ENCODE data around the gene MDP1.
A peak's percentile ranks its signal among the peaks of the same experiment; 100 is the strongest.
"Not testable (repeated sequence)": the region's sequence is repeated elsewhere in the genome, so short reads cannot be mapped to it uniquely, and the experiment has no call there.

MDP1 gene

DNA sequence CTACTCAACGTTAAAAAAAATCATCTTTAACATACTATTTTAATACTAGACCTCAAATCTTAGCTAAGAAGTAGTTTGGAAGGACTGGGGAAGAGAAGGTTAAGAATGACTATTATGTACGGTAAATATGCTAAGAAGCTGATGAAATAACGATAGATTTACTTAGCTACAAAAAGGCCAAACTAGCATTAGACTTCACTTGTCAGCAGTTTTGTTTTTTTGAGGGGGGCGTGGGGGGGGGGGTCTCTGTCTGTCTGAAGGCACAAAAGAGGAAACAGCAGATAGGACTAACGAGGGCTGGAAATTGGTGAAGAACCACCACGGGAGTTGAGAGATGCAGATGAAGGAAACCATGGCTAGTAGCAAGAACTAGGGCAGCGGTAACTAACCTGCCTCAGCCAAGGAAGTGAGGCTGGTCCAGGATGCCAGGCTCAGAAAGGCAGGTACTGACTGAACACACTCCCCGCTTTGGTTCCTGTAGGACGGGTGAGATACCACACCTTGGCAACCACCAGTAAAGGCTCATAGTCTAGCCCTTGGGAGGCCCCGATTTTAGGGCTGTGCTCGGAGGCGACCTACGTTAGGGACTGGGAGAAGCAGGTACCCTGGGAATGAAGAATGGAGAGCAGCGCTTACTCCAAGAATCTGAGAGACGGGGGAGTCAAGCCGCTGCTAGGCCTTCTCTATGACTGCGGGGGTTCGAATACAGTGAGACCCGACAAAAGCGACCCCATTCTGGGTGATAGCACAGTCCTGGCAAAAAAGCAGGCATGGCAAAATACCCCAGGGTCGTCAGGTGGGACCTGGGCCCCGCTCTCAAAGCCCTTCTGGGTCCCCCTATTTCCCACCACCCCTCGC lies 15.6 kb upstream of the MDP1 start:
- no peak for DNase-seq

DNA sequence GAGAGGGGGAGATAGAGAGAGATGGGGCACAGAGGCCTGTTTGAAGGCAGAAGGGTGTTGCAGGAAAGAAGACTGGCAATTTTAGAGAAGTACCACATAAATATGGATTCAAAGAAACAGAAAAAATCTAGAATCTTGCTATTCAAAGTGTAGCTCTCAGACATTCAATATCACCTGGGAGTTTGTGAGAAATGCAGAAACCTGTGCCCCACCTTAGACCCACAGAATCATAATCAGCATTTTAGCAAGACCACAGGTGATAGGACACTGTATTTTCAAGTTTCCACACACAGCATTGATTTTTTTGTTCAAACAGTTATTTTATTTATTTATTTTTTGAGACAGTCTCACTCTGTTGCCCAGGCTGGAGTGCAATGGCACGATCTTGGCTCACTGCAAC lies 13.0 kb upstream of the MDP1 start:
- no peak for DNase-seq

DNA sequence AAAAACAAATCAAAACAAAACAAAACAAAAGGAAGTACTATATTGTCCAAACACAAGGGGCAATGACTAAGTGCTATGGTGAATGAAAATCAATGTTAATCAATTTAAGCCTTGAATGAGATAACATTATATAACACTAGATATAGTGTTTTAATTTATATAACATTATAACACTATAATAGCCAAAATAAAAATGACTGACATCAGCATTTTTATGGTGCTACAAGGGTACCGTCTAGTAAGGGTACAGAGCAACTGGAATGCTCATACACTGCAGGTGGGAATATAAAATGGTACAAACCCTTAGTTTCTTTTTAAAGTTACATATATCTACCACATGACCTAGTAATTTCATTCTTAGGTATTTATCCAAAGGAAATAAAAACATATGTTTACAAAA lies 10.6 kb upstream of the MDP1 start:
- no peak for DNase-seq

DNA sequence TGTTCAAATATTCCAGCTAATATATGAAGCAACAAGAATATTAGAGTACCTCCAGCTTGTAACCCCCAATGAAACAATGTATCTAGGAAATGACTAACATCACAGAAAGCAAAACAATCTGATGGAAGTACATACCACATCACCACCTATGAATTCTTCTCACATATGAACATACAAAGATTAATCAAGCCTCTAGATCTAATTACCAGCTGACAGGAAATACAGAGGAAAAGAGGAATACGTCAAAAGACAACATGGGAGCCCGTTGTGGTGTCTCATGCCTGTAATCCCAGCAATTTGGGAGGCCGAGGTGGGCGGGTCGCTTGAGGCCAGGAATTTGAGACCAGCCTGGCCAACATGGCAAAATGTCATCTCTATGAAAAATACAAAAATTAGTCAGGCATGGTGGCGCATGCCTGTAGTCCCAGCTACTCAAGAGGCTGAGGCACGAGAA lies 8.8 kb upstream of the MDP1 start:
- DNase-seq, result no peak

DNA sequence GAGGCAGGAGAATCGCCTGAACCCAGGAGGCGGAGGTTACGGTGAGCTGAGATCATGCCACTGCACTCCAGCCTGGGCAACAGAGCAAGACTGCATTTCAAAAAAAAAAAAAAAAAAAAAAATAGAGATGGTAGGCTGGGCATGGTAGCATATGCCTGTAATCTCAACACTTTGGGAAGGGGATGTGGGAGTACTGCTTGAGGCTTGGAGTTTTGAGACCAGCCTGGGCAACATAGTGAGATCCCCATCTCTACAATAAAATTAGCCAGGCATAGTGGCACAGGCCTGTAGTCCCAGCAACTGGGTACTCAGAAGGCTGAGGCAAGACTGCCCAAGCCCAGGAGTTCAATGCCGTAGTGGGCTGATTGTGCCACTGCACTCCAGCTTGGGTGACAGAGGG lies 7.1 kb upstream of the MDP1 start:
- not testable (repeated sequence) for DNase-seq

DNA sequence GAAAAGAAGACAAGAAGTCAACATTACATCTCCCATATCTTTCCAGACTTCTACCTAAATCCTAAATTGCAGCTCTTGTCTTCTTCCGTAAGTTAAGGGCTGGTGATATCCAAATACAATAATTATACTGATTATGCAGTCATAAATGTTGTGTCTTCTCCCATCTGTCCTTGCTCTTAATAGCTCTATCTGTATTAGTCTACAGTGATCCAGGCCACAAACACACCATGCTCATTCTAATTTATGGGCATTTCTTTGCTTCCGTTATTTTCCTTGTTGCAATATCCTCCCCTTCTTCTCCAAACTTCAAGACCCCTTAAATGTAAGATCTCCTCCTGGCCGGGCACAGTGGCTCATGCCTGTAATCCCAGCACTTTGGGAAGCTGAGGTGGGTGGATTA lies 3.7 kb upstream of the MDP1 start:
- no peak for DNase-seq

DNA sequence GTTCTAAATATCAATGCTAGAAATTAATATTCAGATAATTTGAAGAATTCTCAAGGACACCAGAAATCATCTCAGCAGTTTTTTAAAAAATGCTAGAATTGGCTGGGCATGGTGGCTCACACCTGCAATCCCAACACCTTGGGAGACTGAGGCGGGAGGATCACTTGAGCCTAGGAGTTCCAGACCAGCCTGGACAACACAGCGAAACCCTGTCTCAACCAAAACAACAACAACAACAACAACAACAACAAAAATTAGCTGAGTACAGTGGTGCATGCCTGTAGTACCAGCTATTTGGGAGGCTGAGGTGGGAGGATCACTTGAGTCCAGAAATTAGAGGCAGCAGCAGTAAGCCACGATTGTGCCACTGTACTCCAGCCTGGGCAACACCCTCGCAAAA lies 3.2 kb upstream of the MDP1 start:
- DNase-seq, result no peak

DNA sequence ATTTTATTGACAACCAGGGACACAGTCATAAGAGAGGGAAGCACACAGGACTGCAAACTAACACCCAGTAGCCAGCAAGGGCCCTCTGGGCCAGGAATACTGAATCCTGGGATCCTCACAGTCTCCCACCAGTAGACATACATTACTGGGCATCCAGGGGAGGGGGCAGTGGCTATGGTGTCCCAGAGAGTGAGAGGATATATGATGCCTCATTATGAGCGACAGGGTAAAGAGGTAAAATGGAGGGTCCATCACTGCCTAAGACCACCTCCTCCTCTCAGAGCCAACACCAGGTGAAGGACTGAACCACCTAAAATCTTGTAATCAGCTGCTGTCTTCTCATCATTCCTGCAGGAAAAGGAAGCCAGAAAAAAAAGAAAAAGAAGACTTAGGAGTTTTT lies 1.0 kb upstream of the MDP1 start:
- not testable (repeated sequence) for DNase-seq

DNA sequence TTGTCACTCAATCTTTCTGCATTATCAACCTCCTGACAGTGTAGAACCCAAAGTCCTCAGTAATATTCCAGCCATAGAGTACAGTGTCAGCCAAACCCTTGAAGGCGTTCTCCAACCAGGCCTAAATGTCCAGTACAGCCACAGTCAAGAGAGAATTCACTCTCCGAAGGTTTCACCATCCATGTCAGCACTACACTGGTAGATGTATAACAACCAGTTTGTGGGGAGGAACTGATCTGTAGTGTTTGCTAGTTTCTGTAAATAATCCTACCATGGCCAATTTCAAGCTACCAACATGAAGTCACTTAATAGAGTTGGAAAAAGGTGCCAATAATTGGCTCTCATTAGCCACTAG lies 456 bp upstream of the MDP1 start:
- no peak for DNase-seq

DNA sequence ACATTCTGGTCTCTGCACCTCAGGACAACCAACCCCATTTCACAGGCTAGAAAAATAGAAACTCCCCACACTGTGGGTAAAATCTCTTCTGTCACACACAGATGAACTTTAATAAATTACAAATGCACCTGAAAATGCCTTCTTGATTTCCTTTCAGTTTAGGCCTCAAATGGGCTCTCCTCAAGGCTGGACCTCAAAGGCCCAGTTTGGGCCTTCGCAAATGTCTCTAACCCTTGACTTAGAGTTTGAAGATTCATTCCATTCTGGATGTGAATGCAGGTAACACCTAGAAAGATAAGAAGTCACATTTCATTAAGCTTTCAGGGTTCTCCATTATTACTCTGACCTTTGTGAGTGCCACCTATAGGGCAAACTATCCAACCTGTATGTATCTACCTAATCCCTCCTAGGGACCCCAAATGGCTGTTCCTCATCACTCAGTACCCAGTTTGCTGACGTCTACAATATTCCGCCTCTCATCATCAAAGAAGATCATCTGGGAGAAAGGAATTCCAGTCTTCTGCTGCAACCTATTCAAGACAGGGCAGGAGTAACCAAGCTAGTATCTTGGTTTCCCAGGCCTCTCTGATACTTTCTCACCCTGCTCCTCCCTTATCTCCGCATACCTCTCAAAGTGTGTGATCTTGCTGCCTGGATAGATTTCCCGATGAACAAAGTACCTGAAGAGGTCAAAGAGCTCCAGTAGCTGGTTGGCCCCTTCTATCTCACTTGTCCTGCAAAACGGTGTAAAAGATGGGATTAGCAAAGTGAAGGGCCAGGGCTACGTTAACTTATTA lies 1.8 kb downstream of the MDP1 start:
- DNase-seq, result no peak

DNA sequence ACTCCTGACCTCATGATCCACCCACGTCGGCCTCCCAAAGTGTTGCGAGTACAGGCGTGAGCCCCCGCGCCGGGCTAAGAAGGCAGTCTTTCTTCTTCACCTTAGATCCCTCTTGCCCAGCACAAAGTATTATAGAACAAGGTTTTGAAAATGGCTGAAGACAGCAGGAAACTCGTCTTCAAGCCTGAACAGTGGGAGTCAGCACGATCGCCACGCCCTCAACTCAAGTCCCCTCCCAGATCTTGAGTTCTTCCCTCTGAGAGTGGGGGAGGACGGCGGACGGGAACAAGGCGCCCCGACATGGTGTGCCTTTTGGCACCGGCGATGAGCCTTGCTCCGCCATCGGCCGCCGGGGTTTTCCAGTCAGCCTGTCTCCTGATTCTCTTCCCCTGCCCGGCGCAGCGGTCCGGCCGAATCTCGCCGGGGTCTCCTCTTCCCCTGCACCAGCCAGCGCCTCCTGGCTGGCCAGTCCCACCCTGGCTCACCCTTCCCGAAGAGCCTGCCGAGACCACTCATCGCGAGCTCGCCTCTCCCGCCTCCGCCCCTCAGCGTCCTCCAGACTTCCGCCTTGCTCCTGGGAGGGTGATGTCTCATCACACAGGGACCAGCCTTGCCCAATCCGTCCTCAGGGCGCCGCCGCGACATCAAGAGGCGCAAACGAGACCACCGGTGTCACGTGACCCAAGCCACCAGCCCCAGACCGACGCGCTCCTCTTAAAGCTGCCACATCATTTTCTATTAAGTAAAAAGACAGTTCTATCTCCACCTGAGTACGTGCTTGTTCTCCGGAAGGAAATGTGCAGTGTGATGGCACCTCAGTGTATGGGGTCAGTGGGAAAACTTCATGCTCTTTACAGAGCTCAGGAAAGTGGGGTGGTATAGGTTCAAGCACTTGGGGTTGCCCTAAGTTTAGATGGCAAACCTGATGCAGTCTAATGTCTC lies 2.7 kb downstream of the MDP1 start, which contains the start of gene CHMP4A:
Gene CHMP4A (minus strand): TSS at position 565 of the 942 bp plus-strand sequence. CDS start 49 bp downstream, at position 516.
- DNase-seq, result peak; percentile 99

DNA sequence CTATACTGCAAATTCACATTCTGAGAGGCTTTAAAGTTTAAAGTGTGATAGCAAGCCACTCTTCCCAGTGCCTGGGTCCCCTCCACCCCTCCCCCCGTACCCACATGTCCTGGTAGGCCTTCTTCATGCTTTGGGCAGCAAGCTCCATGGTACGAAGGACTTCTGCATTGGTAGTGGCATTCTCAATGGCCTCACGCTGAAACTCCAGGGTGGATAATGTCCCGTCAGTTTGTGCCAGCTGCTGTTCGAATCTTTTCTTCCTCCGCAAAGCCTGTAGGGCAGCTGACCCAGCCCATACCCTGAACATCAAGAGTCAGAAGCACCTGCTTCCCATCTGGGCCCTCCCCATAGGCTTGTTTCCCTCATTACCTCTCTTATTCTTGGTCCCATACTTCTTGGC lies 4.6 kb downstream of the MDP1 start:
- DNase-seq, result no peak

DNA sequence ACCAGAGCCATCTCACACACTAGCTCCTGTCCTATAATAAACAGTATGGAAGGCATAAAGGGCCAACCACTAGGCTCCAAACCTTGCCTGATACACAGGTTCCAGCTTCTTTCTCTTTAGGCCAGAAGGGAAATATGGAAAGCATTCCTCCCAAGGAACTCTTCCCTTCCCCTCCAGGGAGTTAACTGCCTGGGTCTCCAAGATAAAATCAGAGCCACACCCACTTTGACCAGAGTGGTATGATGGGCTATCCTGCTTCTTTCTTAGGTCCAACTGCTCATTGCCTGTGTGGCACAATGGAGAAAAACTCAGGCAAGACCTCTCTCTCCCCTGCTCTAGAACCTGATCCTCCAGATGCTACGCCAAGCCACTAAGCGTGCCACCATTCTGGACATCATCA lies 8.2 kb downstream of the MDP1 start:
- no peak for DNase-seq

DNA sequence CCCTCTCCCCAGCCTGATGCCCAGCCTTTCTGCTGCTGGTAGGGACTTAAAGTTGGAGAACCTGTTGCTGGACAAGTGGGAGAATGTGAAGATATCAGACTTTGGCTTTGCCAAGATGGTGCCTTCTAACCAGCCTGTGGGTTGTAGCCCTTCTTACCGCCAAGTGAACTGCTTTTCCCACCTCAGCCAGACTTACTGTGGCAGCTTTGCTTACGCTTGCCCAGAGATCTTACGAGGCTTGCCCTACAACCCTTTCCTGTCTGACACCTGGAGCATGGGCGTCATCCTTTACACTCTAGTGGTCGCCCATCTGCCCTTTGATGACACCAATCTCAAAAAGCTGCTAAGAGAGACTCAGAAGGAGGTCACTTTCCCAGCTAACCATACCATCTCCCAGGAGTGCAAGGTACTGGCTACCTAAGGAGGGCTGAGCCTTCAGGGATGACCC lies 8.7 kb downstream of the MDP1 start:
- no peak for DNase-seq

DNA sequence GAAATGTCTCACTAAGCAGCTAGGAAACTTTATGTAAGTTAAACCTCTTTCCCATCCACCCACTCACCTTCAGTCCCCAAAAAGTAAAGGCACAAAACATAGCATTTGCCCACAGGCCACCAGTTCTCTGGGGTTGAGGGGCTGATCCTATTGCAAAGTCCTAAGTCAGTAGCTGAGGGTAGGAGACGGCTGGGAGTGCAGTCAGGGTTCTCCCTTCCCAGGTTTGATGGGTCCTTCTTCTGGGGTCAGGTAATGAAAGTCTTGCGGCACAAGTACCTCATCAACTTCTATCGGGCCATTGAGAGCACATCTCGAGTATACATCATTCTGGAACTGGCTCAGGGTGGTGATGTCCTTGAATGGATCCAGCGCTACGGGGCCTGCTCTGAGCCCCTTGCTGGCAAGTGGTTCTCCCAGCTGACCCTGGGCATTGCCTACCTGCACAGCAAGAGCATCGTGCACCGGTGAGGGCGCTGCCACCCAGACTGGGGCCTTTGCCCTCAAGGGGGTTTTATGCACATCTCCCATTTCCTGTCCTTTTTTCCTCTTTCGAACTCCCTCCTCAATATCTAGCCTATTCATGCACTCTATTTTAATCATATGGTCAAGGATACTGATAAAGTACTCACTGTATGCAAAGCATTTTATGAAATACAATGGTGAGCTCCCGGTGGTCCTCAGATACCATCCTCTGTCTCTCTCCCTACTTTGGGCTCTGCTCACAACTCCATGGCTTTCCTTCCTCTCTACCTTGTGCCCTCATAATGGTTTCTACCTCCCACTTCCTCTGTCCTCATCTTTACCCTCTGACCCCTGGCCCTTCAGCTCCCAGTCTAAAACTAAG lies 9.4 kb downstream of the MDP1 start:
- DNase-seq, result no peak

DNA sequence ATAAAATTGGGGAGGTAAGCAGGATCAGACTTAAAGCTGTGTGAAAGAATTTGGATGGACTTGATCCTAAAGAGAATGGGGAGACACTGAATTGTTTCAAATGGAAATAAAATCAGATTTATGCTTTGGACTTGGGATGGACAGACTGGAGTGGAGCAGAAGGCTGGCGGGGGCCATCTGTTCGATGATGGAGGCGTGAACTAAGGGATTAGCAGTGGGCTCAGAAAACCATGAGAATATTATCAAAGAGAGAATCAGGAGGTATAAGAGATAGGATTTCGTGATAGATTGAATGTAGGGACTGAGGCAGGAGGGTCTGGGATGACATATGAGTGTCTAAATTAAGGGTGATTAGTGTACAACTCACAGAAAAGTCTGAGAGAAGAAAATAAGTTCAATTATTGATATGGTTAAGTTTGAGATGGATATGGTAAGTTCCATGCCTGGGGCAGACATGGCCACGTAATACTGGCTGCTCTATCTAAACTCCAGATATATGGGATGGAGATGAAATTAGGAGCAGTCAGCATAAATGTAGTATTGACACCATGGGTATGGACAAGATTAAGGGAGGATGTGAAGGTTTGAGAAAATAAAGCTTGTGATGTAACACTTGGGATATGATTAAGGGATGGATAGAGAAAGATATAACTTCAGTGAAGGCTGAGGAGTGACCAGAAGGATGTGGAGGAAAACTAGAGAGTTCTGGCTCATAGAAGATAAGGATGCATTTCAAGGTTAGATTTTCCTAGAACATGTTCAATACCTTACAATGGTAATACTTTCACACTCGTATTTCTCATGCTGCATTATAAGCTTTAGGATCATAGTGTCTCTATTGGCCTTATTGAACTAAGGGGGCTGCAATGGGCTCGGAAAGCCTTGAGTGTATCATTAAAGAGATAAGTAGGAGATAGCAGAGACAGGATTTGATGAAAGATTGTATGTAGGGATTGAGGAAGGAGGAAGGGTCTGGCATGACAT lies 11.4 kb downstream of the MDP1 start:
- no peak for DNase-seq

DNA sequence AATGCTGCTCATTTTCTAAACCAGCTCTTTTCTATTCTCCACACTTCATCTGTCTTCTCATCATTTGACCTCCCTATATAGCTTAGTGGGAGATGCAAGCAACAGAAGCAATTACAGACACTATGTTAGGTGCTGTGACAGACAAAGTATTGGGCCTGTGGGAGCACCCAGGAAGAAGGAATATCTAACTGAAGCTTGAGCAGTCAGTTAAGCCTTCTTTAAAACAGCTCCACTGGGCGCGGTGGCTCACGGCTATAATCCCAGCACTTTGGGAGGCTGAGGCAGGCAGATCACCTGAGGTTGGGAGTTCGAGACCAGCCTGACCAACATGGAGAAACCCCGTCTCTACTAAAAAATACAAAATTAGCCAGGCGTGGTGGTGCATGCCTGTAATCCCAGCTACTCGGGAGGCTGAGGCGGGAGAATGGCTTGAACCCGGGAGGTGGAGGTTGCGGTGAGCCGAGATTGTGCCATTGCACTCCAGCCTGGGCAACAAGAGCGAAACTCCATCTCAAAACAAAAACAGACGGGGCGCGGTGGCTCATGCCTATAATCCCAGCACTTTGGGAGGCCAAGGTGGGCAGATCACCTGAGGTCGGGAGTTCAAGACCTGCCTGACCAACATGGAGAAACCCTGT lies 12.5 kb downstream of the MDP1 start:
- not testable (repeated sequence) for DNase-seq

DNA sequence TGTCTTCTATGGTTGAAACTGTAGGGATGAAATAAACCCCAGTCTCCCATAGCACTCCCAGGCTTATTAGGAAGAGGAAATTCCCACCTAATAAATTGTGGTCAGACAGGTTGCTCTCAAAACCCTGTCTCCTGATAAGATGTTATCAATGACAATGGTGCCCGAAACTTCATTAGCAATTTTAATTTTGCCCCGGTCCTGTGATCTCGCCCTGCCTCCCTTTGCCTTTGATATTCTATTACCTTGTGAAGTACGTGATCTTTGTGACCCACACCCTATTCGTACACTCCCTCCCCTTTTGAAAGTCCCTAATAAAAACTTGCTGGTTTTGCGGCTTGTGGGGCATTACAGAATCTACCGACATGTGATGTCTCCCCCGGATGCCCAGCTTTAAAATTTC lies 13.3 kb downstream of the MDP1 start:
- not testable (repeated sequence) for DNase-seq

DNA sequence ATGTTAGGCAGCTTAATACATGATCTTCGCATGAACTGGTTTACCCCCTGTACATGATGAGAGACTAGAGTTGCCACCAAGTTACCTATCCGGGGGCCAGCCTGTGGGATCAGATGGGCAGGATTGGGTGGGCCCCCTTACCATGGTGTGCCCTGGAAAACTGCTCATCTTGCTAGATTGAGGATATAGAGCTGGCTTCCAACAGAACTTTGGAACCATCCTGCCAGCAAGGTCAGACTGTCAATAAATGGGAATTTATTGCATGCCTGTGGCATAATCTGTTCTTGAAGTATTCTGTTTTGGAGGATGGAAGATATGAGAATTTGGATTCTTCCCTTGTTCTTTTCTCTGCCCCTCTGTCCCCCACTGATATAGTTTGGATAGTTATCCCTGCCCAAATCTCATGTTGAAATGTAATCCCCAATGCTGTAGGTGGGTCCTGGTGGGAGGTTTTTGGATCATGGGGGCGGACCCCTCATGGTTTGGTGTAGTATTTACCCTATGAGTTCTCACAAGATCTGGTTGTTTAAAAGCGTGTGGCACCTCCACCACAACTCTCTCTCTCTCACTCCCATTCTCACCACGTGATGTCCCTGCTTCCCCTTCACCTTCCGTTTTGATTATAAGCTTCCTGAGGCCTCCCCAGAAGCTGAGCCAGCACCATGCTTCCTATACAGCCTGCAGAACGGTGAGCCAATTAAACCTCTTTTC lies 16.9 kb downstream of the MDP1 start:
- DNase-seq, result no peak

Data from eye (tissue), 1 donor.